HG03571 (cell line): Measurements from ENCODE around the gene PLCH2.

Experiments used
- ATAC-seq: cut with Tn5 transposase; IDR thresholded peaks from one replicate; pipeline ENCODE4 v1.9.1; 2021; ENCODE audit not compliant: unreplicated experiment

Gene PLCH2

DNA sequence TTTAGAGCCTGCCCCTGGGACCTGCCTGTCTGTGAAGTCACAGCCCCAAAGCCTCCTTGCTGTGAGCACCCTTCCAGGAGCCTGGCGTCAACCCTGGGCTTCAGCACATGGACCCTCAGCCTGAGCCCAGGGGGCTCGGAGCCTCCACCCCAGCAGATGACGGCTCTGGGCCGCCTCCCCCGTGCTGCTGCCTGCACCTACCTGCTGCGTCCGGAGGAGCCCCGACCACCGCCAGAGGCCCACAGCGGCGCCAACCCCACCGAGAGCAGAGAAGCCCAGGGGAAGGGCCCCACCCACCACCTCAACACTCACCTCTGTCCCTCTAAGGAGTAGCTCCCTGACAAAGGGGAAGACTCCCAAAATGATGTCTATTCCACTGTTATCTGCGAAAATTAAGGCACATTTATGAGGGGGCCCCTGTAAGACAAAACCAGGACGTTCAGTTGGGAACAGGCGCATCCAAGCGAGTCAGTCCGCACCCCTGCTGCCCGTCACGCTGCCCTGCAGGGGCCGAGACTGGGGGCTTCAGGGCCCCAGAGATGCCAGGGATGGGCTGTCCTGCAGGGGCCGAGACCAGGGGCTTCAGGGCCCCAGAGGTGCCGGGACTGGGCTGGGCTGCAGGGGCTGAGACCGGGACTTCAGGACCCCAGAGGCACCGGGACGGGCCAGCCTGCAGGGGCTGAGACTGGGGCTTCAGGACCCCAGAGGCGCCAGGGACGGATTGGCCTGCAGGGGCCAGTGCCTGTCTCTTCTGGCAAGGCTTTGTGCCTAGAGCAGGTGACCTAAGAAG, 34.5 kb downstream of the PLCH2 start:
- ATAC-seq: no peak

GRCh38 chr1:2512862-2513421, 36.9 kb downstream of the PLCH2 start:
- ATAC-seq: no peak

- no peak for ATAC-seq
Measured at GRCh38 chr1:2513939-2514652, 38.0 kb downstream of the PLCH2 start.

- ATAC-seq: no peak
Measured at GRCh38 chr1:2514863-2515762, 39.0 kb downstream of the PLCH2 start.

DNA sequence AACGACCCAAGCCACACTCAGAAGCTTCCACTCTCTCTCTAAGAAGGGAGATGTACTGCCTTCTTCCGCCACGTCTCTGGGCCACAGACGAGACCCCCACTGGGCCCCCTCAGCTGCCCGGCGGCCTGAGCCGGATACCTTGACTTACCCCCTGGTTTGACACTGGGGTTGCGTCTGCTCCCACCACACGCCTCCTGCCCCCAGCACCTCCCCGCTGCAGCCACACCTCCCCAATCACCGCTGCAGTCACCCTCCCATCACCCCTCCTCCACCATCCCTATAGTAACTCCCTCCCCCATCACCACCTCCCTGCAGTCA, 39.6 kb downstream of the PLCH2 start:
- no peak for ATAC-seq

DNA sequence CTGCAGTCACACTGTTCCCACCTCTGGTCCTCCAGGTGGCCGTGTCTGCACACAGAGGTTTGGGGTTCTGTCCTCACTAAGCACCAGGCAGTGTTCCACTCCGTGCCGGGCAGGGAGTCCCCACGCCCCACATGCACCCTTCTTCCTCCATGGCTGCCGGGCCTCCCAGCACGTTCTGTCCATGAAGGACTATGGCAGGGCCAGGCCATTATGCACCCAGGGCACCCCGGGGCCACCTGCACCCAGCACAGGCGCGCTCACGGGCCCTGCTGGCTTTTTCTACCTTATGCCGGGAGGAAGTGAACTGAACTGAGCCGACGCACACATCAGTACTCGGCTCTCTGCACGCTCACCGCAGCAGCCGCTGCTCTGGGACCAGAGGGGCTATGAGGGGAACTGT, 40.0 kb downstream of the PLCH2 start:
- no peak for ATAC-seq

DNA sequence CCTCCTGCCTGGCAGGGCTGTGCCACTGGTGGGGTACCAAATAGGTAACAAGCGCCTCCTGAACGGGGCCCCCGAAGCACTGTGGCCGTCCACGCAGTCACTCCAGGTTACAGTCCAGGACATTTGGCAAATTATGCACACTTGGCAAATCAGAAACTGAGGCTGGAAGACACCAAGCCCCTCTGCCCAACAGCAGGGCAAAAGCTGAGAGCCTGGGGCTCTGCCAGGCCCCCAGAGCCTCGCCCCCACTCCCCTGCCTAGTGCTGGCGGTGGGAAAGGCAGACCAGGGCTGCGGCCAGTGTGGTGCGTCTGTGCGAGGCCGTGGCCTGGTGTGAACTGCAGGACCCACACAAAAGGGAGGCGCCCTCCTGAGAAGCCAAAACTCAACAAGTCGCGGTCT, 40.9 kb downstream of the PLCH2 start:
- ATAC-seq: no peak

GRCh38 chr1:2517966-2518365, 41.9 kb downstream of the PLCH2 start:
- ATAC-seq: no peak

DNA sequence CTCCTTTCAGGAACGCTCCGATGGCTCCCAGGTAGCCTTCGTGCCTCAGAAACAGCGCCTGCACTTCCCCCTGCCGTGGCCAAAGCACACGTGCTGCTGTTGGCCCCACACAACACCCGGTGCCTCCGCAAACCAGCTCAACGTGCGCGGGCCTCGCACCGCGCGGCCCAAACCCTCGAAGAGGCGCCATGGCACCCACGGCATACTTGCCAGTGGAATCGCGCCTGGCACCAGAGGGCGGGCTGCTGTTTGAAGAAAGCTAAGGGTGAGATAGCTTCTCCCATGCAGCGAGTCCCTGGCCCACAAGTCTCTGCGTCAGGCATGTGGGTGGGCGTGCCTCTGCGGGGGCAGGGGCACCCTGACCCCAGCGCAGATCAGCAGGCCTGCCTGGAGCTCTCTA, 42.4 kb downstream of the PLCH2 start:
- no peak for ATAC-seq

- no peak for ATAC-seq
Measured at GRCh38 chr1:2519029-2519685, 43.1 kb downstream of the PLCH2 start.

GRCh38 chr1:2519729-2520128, 43.6 kb downstream of the PLCH2 start:
- ATAC-seq: no peak

DNA sequence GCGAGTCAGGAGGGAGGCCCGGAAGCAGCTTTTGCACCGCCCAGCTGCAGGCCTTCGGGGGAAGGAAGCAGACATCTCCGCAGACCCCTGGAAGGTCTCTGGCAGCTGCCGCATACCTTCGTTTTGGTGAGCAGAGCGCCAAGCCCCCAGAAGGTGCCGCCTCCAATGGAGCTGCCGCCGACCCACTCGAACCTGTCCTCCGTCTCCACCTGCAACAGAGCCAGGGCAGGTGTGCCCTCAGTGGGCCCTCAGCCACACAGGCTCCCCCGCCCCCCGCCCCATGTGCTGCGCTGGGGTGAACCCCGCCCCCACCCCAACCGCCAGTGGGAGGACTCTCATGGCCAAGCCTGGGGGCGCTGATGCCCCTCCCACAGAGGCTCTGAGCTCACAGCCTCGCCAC, 44.1 kb downstream of the PLCH2 start:
- ATAC-seq: no peak

DNA sequence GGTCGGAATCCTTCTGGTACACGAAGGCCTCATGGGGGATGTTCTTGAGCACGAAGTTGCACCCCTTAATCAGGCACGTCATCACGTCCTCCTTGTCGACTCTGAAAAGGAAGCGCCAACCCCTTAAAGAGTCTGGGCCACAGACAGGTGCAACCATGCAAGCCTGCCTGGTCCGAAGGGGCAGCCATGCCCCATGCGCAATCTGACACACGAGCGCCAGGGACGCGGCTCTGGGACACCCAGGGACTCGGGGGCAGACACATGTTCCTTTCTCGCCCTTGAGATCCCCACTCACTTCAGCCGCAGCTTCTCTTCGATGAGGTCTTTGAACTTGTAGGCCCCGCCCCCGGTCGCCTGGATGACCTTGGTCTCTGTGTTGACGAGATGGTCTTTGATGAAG, 44.7 kb downstream of the PLCH2 start:
- ATAC-seq: no peak

DNA sequence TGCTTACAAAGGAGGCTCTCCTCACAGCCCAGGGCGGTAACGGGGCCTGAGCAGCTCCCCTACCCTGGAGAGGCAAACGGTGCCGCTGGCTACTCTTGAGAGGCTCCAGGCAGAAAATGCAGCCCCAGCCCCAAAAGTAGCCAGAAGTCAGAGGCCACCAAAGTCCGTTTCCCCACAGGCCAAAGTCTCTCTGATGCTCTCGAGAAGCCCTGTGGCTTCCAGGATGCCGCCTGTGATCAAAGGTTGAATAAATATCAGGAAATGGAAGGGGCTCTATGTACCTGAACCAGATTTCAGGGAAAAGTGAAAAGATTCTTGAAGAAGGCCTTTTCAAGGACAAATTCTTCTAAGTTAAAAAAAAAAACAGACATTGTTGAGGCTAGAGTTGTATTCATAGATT, 46.1 kb downstream of the PLCH2 start:
- no peak for ATAC-seq

GRCh38 chr1:2523191-2523890, 47.3 kb downstream of the PLCH2 start:
- no peak for ATAC-seq

- ATAC-seq: no peak
Measured at GRCh38 chr1:2523891-2524609, 48.0 kb downstream of the PLCH2 start.

DNA sequence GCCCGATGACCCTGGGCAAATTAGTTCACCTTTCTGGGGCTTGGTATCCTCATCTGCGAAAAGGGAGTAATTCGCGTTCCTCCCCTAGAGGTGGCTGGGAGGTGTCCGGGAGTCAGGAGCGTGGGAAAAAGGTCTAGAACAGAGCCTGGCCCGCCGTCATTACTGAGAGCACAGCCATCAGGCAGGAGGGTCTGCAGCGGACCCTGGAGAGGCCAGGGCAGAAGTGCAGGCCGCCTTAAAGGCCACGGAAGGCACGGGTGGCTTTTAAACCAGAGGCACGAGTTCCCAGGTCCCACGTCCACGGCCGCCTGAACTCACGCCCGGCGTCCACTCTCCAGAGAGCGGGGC, 49.5 kb downstream of the PLCH2 start:
- ATAC-seq: no peak

GRCh38 chr1:2525920-2526823, 50.1 kb downstream of the PLCH2 start, which contains the start of gene PANK4:
Gene PANK4, minus strand, starts transcription at chr1:2526596. Its CDS starts 9 bp downstream, at chr1:2526587.
- peak; percentile 71 for ATAC-seq
